HEK293 (cell line): Measurements from ENCODE around the gene GNAZ.

Experiments used
- ZBTB8A ChIP-seq: fragments of 450-650 bp; formaldehyde crosslinking; IDR thresholded peaks from 2 replicates; pipeline ENCODE4 v1.5.1; 2016; ENCODE audit warnings: missing biosample characterization, missing genetic modification characterization
- ZNF416 ChIP-seq: fragments of 450-650 bp; formaldehyde crosslinking; IDR thresholded peaks from 2 replicates; pipeline ENCODE4 v1.5.1; 2016; ENCODE audit warnings: missing biosample characterization, missing genetic modification characterization
- ZNF623 ChIP-seq: fragments of 450-650 bp; formaldehyde crosslinking; IDR thresholded peaks from 2 replicates; pipeline ENCODE4 v1.5.1; 2016; ENCODE audit warnings: missing biosample characterization, missing genetic modification characterization

DNA sequence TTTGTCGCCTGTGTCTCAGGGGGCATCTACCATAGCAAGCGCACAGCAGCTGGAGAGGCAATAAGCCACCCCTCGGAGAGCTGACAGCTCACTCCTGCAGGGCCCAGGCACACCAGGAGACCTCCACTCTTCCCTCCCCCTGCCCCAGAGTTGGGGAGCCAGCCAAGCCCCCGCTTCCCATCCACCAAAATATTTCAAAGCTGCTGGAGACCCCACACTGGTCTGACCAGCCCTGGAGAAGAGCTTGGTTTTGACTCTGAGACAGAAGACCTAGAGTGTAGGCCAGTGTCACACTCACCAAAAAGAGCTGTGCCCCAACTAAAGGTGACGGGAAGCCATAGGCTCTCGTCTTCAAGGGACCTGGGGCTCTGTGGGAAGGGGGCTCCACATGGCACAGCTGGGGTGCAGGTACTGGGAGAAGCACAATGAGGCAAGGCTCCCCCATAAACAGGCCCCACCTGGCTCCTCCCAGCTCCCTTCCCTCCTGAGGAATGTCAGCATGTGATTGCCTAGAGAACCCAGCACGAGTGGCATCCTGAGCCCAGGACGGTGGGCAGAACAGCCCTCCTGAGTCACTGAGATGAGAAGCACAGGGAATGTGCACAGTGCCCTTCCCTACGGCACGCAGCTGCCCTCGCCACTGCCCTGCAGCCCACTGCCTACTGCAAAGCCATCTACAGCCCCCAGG lies 5.8 kb upstream of the GNAZ start:
- TF ChIP-seq ZBTB8A (tag by site-specific recombination) (no peak), ZNF416 (tag by site-specific recombination) (no peak), ZNF623 (tag by site-specific recombination) (no peak)
